Chondrocyte (in vitro differentiated cells): Measurements from ENCODE around the gene GNAI2. TPM values are rescaled to one million over a fixed set of nuclear protein-coding genes. Genes with fewer than 3 reads are reported as not detected.
"Not testable (repeated sequence)": the region's sequence is repeated elsewhere in the genome, so short reads cannot be mapped to it uniquely, and the experiment has no call there.

Source experiments
- DNase-seq: peaks from one replicate; pipeline ENCODE4 v3.0.0; 2021; ENCODE audit warnings: mixed read lengths, low spot score
- H3K27ac Mint-ChIP-seq: one replicate; pipeline ENCODE4 v1.8.0; 2021; ENCODE audit warnings: mild to moderate bottlenecking, moderate library complexity, mixed read lengths; ENCODE audit not compliant: unreplicated experiment
- H3K27me3 Mint-ChIP-seq: 2 replicates; pipeline ENCODE4 v1.8.0; 2021; ENCODE audit warnings: low read depth, mixed read lengths
- H3K36me3 Mint-ChIP-seq: 2 replicates; pipeline ENCODE4 v1.8.0; 2021; ENCODE audit warnings: low read depth, mixed read lengths
- H3K4me1 Mint-ChIP-seq: 2 replicates; pipeline ENCODE4 v1.8.0; 2021; ENCODE audit warnings: low read depth, mild to moderate bottlenecking, mixed read lengths
- H3K4me3 Mint-ChIP-seq: one replicate; pipeline ENCODE4 v1.8.0; 2021; ENCODE audit warnings: mild to moderate bottlenecking, moderate library complexity, mixed read lengths; ENCODE audit not compliant: unreplicated experiment
- H3K9me3 Mint-ChIP-seq: 2 replicates; pipeline ENCODE4 v1.8.0; 2021; ENCODE audit warnings: low read depth, mixed read lengths
- CTCF ChIP-seq: fragments of 200-600 bp; sonication (generic); IDR thresholded peaks from 2 replicates; pipeline ENCODE4 v1.5.0; 2021; ENCODE audit warnings: antibody characterized with exemption, mild to moderate bottlenecking, moderate library complexity
- total RNA-seq: library from RNA; stranded (reverse); gene quantifications from 3 replicates; pipeline ENCODE4 v1.2.1, GENCODE V29; 2021

GNAI2 gene
- total RNA-seq, 1 donor from 2014 or later, result 444 TPM

GRCh38 chr3:50210510-50211367 is 25.3 kb upstream of the GNAI2 start:
- DNase-seq, result no peak
- H3K27me3 Mint-ChIP-seq, result peaks cover 2% of the 10 kb centered on the region
- no peaks in the 10 kb centered on the region for H3K36me3 Mint-ChIP-seq
- TF ChIP-seq CTCF, result no peak
- H3K9me3 Mint-ChIP-seq, result no peaks in the 10 kb centered on the region
- no peak overlapping the region for H3K4me3 Mint-ChIP-seq
- no peak overlapping the region for H3K27ac Mint-ChIP-seq
- peaks cover 7% of the 10 kb centered on the region for H3K4me1 Mint-ChIP-seq

- H3K36me3 Mint-ChIP-seq, H3K4me3 Mint-ChIP-seq, H3K4me1 Mint-ChIP-seq, H3K27ac Mint-ChIP-seq, DNase-seq, H3K9me3 Mint-ChIP-seq, H3K27me3 Mint-ChIP-seq: not testable (repeated sequence)
These were observed 24.7 kb upstream of the GNAI2 start for GRCh38 chr3:50211368-50211717.

- Mint-ChIP-seq H3K4me3 (no peak overlapping the region), H3K4me1 (peaks cover 7% of the 10 kb centered on the region), H3K9me3 (no peaks in the 10 kb centered on the region), H3K27me3 (no peaks in the 10 kb centered on the region), H3K36me3 (no peaks in the 10 kb centered on the region), H3K27ac (no peak overlapping the region)
- no peak for TF ChIP-seq CTCF
- no peak for DNase-seq
These were observed 24.1 kb upstream of the GNAI2 start for GRCh38 chr3:50211930-50212329.

GRCh38 chr3:50212502-50212901 is 23.5 kb upstream of the GNAI2 start:
- no peak for DNase-seq

GRCh38 chr3:50212971-50213370 is 23.0 kb upstream of the GNAI2 start:
- H3K27me3 Mint-ChIP-seq, result no peaks in the 10 kb centered on the region
- H3K4me3 Mint-ChIP-seq, result no peak overlapping the region
- peaks cover 7% of the 10 kb centered on the region for H3K4me1 Mint-ChIP-seq
- H3K9me3 Mint-ChIP-seq, result no peaks in the 10 kb centered on the region
- no peak for DNase-seq
- no peak for TF ChIP-seq CTCF
- H3K27ac Mint-ChIP-seq, result no peak overlapping the region
- H3K36me3 Mint-ChIP-seq, result no peaks in the 10 kb centered on the region

More at GRCh38 chr3:50212502-50212901, 23.5 kb upstream of the GNAI2 start:
- Mint-ChIP-seq H3K9me3 (no peaks in the 10 kb centered on the region), H3K4me1 (peaks cover 7% of the 10 kb centered on the region), H3K36me3 (no peaks in the 10 kb centered on the region), H3K27ac (peak overlapping the region; percentile 57), H3K4me3 (no peak overlapping the region), H3K27me3 (no peaks in the 10 kb centered on the region)
- no peak for TF ChIP-seq CTCF

GRCh38 chr3:50213373-50213772 is 22.6 kb upstream of the GNAI2 start:
- H3K4me3 Mint-ChIP-seq, result no peak overlapping the region
- no peak overlapping the region for H3K27ac Mint-ChIP-seq
- no peak for TF ChIP-seq CTCF
- H3K36me3 Mint-ChIP-seq, result no peaks in the 10 kb centered on the region
- peaks cover 7% of the 10 kb centered on the region for H3K4me1 Mint-ChIP-seq
- no peak for DNase-seq
- H3K27me3 Mint-ChIP-seq, result no peaks in the 10 kb centered on the region
- H3K9me3 Mint-ChIP-seq, result no peaks in the 10 kb centered on the region
